ENCODE measurements around the gene ATP5MC3. TPM values are rescaled to one million over a fixed set of nuclear protein-coding genes. Genes with fewer than 3 reads are reported as not detected.
"Not testable (repeated sequence)": the region's sequence is repeated elsewhere in the genome, so short reads cannot be mapped to it uniquely, and the experiment has no call there.

ATP5MC3 gene
- 100 to 1,000 TPM; 200 to 416 TPM for total RNA-seq

DNA sequence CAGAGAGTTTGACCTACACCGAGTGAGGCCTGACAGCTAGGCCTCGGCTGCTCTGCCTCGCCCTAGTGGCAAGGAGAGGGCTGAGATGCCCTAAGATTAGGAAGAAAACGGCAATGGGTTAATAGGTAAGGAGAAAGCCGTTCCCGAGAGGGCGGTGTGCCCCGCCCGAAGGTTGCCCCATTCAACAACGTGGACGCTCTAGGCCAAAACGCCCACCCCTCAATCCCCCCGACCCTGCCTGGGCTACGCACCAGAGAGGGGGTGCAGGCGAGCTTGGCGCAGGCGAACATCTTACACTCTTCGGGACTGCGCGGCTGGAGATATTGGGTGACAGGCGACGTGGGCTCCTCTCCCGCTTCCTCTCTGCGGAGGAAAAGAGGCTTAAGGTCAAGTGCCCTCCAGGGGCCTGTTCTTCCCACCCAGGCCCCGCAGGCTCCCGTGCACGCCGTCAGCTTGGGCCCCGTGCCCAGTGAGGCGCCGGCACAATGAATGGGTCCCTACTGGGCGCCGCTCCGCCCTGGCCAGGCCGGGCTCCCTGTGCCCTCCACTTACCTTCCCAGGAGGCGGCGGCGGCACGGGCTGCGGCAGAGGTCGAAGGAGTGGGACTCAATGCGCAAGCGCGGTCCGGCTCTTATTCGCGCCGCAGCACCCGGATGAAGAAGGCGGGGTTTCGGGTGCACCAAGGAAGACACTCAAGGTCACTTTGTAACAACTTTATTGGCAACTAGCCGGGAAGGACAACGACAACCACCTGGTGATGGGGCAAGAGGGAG, at the start of gene ATP5MC3:
TSS of gene ATP5MC3 (minus strand) at position 607 of the 773 bp plus-strand sequence. CDS start at position 290, 317 bp downstream.
- Mint-ChIP-seq H3K9me3 (no peaks in the 10 kb centered on the region), H3K36me3 (ENCODE audit: low read depth) (peaks cover 54% of the 10 kb centered on the region), H3K27me3 (no peaks in the 10 kb centered on the region), H3K27ac (peak within 1 kb of the TSS; percentile 96), H3K4me3 (peak within 1 kb of the TSS; percentile 86), H3K4me1 (peaks cover 22% of the 10 kb centered on the region)
- peak; percentile 96 for ATAC-seq (replicated peaks)

DNA sequence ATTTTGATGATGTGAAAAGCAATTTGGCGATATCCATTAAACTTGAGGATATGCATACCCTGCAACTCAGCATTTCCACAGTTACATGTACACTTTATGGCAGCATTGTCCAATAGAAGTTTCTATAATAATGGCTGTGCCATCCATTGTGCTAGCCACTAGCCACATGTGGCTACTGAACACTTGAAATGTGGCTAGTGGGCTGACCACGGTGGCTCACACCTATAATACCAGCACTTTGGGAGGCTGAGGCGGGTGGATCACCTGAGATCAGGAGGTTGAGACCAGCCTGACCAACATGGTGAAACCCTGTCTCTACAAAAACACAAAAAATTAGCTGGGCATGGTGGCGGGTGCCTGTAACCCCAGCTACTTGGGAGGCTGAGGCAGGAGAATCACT, 47.1 kb upstream of the ATP5MC3 start:
- H3K4me3 Mint-ChIP-seq; ATAC-seq (replicated peaks); H3K9me3 Mint-ChIP-seq; H3K36me3 Mint-ChIP-seq (ENCODE audit: low read depth); H3K4me1 Mint-ChIP-seq; H3K27me3 Mint-ChIP-seq; H3K27ac Mint-ChIP-seq: not testable (repeated sequence)

DNA sequence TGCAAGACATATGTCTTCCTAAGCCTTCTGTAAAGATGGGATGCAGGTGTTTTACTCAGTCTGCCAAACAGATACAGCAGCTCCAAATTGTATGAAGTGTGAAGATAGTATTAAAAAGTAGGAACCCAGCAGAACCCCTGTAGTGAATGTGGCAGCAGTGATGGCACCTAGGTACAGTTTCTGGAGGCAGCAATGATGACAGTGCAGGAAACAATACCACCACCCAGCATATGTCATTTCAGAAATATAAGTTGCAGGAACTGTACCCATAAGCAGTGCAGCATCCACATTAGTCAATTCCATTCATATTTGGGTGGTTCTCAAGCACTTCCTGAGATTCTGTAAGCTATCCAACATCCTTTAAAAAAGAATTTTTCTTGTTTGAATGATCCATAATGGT, 46.7 kb upstream of the ATP5MC3 start:
- Mint-ChIP-seq H3K27me3 (peaks cover 3% of the 10 kb centered on the region), H3K4me3 (no peak overlapping the region), H3K9me3 (no peaks in the 10 kb centered on the region), H3K36me3 (ENCODE audit: low read depth) (no peaks in the 10 kb centered on the region), H3K27ac (no peak overlapping the region), H3K4me1 (no peaks in the 10 kb centered on the region)
- ATAC-seq (replicated peaks) = peak; percentile 73

DNA sequence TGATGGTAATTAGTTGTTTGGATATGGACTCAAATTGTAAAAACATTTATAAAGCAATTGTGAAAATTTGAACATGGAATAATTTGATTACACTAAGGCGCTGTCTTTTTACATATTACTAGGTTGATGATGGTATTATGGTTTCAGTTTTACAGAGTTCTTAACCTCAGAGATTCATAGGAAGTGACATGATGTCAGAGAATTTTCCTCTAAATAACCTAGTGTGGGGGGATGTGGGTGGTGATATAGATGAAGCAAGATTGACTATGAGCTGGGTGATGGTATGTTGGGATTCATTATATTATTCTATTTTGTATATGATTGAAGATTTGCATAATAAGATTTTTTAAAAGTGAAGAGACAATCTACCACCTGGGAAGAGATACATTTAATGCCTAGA, 45.9 kb upstream of the ATP5MC3 start:
- H3K9me3 Mint-ChIP-seq = no peaks in the 10 kb centered on the region
- no peak overlapping the region for H3K27ac Mint-ChIP-seq
- H3K4me1 Mint-ChIP-seq = no peaks in the 10 kb centered on the region
- H3K36me3 Mint-ChIP-seq (ENCODE audit: low read depth) = no peaks in the 10 kb centered on the region
- H3K4me3 Mint-ChIP-seq = peak overlapping the region; percentile 19
- ATAC-seq (replicated peaks) = peak; percentile 94
- peaks cover 5% of the 10 kb centered on the region for H3K27me3 Mint-ChIP-seq

- Mint-ChIP-seq H3K36me3 (ENCODE audit: low read depth) (no peaks in the 10 kb centered on the region), H3K27me3 (peaks cover 21% of the 10 kb centered on the region), H3K4me3 (no peak overlapping the region), H3K9me3 (no peaks in the 10 kb centered on the region), H3K27ac (no peak overlapping the region), H3K4me1 (no peaks in the 10 kb centered on the region)
- no peak for ATAC-seq (replicated peaks)
Observed at GRCh38 chr2:175220075-175220474, 38.6 kb upstream of the ATP5MC3 start.

GRCh38 chr2:175218551-175218950, 37.0 kb upstream of the ATP5MC3 start:
- no peaks in the 10 kb centered on the region for H3K36me3 Mint-ChIP-seq (ENCODE audit: low read depth)
- H3K9me3 Mint-ChIP-seq = no peaks in the 10 kb centered on the region
- no peak overlapping the region for H3K27ac Mint-ChIP-seq
- H3K4me1 Mint-ChIP-seq = no peaks in the 10 kb centered on the region
- no peak for ATAC-seq (replicated peaks)
- H3K4me3 Mint-ChIP-seq = no peak overlapping the region
- peaks cover 27% of the 10 kb centered on the region for H3K27me3 Mint-ChIP-seq

DNA sequence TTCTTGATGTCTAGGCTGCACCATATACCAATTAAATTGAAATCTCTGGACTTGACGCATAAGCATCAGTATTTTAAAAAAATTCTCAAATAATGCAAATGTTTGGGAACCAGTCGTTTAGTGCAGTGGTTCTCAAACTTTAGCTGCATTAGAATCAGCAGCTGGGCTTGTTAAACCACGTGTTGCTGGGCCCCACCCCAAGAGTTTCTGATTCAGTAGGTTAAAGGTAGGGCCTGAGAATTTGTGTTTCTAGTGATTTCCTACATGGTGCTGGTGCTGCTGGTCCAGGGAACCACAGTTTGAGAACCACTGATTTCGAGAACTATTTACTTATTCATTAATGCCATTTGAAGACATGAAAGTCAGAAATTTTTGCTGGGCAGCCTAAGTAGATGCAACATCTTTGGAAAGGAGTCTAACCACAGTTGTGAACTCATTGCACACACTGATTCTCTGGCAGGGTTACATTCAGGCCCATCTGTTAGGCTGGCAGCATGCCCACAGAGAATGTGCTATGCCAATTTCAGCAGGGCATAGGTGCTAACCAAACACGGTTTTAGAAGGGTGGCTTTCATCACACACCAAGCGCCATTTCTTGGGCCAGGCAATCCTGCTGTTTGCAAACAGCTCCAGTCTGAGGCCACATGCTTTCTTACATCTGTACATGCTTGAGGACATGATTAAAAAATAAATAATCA, 26.4 kb upstream of the ATP5MC3 start:
- no peak for ATAC-seq (replicated peaks)
- no peaks in the 10 kb centered on the region for H3K9me3 Mint-ChIP-seq
- H3K27me3 Mint-ChIP-seq = peaks cover 8% of the 10 kb centered on the region
- no peaks in the 10 kb centered on the region for H3K4me1 Mint-ChIP-seq
- H3K4me3 Mint-ChIP-seq = no peak overlapping the region
- H3K27ac Mint-ChIP-seq = no peak overlapping the region
- no peaks in the 10 kb centered on the region for H3K36me3 Mint-ChIP-seq (ENCODE audit: low read depth)

DNA sequence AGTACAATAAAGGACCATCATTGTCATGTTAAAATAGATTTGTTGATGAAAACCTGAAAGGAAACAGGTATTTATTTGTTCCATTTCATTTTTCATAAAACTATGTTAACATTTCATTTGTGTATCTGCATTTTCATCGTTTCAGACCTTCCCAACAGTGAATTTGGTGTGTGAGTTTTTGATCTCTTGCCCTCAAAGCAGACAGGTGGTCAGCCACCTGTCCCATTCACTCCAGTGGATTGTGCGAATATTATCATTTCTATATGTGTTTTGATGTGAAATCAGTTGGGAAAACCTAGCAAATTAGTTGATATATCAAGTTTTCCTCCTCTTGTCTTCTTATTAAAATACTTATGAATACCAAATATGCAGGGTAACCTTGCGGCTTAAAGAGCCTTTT, 25.4 kb upstream of the ATP5MC3 start:
- H3K4me1 Mint-ChIP-seq = no peaks in the 10 kb centered on the region
- ATAC-seq (replicated peaks) = no peak
- H3K27ac Mint-ChIP-seq = no peak overlapping the region
- H3K9me3 Mint-ChIP-seq = no peaks in the 10 kb centered on the region
- H3K4me3 Mint-ChIP-seq = no peak overlapping the region
- H3K36me3 Mint-ChIP-seq (ENCODE audit: low read depth) = no peaks in the 10 kb centered on the region
- peaks cover 7% of the 10 kb centered on the region for H3K27me3 Mint-ChIP-seq

GRCh38 chr2:175205523-175205922, 24.0 kb upstream of the ATP5MC3 start:
- no peak overlapping the region for H3K27ac Mint-ChIP-seq
- no peaks in the 10 kb centered on the region for H3K4me1 Mint-ChIP-seq
- no peak overlapping the region for H3K4me3 Mint-ChIP-seq
- H3K9me3 Mint-ChIP-seq = no peaks in the 10 kb centered on the region
- H3K27me3 Mint-ChIP-seq = peaks cover 8% of the 10 kb centered on the region
- ATAC-seq (replicated peaks) = no peak
- H3K36me3 Mint-ChIP-seq (ENCODE audit: low read depth) = no peaks in the 10 kb centered on the region

DNA sequence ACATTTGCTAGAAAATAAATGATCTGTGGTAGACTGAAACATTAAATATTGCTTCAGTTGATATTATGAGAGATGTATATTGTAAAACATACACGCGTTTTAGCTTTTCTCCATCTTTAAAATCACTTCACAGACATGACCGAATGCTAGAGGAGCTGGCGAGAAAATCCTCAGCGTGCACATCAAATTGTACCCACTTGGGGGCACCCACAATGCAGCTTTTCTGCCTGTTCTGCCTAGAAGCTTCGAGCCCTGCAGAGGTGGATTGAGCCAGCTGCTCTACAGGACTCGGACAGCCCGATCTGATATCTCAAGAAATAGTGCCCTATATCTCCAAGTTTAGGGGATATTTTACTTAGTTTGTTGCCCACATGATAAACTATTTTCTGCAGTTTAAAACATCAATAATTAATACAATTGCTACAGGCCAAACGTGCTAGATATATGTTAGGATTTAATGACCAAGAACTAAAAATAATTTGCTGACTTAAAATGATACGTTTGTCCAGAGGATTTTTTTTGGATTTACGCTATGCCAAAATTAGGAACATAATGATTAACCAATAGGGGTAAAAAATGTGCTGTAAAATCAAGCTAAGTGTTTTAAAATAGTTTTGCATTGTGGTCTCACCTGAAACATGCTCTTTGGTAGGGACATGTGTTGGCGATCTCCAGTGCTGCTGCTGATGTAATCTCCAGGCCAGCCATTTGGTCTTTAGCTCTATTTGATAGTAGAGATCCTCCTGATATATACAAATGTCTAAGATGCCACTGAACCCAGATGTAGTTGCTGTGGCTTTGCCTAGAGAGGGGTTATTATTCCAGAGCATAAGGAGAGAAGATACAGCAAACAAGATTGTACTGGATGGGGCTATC, 22.3 kb upstream of the ATP5MC3 start:
- H3K27ac Mint-ChIP-seq = no peak overlapping the region
- peak; percentile 65 for ATAC-seq (replicated peaks)
- no peaks in the 10 kb centered on the region for H3K9me3 Mint-ChIP-seq
- H3K4me3 Mint-ChIP-seq = no peak overlapping the region
- H3K4me1 Mint-ChIP-seq = no peaks in the 10 kb centered on the region
- H3K27me3 Mint-ChIP-seq = peaks cover 17% of the 10 kb centered on the region
- H3K36me3 Mint-ChIP-seq (ENCODE audit: low read depth) = no peaks in the 10 kb centered on the region

DNA sequence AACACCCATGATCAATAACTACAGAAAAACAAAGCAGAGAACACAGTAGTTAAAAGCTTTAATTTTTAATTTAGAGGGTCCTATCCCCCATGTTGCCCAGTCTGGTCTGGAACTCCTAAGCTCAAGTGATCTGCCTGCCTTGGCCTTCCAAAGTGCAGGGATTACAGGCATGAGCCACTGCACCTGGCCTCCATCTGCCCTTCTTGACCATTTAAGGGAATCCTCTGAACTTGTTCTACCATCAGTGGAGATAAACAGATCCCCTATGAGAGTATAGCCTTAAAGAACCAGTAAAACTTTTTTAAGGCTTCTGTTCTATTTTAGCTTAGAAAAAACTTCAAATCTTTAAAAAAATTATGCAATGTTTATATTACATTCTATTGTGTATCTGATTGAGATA, 13.5 kb upstream of the ATP5MC3 start:
- Mint-ChIP-seq H3K27ac (no peak overlapping the region), H3K9me3 (no peaks in the 10 kb centered on the region), H3K36me3 (ENCODE audit: low read depth) (no peaks in the 10 kb centered on the region), H3K27me3 (peaks cover 30% of the 10 kb centered on the region), H3K4me3 (no peak overlapping the region), H3K4me1 (no peaks in the 10 kb centered on the region)
- ATAC-seq (replicated peaks) = no peak

GRCh38 chr2:175188761-175189160, 7.3 kb upstream of the ATP5MC3 start:
- Mint-ChIP-seq H3K4me1 (no peaks in the 10 kb centered on the region), H3K4me3 (no peak overlapping the region), H3K27ac (no peak overlapping the region), H3K9me3 (no peaks in the 10 kb centered on the region), H3K36me3 (ENCODE audit: low read depth) (no peaks in the 10 kb centered on the region), H3K27me3 (peaks cover 13% of the 10 kb centered on the region)
- ATAC-seq (replicated peaks) = no peak

DNA sequence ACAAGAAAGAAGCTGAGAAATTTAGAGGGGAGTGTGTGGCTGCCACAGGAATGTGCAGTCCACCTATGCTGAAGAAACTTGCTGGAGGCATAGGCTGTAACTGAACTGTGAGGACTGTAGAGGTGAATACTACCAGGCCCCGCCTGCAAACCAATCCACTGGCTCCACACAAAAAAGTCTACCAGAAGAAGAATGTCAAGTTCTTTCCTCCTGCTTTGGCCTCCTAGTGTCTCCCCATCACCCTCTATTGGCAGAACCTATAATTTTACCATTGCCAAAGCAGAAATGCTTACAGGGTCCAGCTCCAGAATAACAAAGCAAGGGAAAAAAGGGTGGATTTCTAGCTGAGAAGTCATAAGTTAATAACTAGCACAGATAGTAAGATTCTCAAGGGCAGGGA, 5.9 kb upstream of the ATP5MC3 start:
- Mint-ChIP-seq H3K4me1 (no peaks in the 10 kb centered on the region), H3K27ac (no peak overlapping the region), H3K27me3 (peaks cover 13% of the 10 kb centered on the region), H3K9me3 (no peaks in the 10 kb centered on the region), H3K4me3 (no peak overlapping the region), H3K36me3 (ENCODE audit: low read depth) (no peaks in the 10 kb centered on the region)
- peak; percentile 47 for ATAC-seq (replicated peaks)

GRCh38 chr2:175183674-175184073, 2.2 kb upstream of the ATP5MC3 start:
- no peak overlapping the region for H3K4me3 Mint-ChIP-seq
- H3K9me3 Mint-ChIP-seq = no peaks in the 10 kb centered on the region
- peaks cover 30% of the 10 kb centered on the region for H3K36me3 Mint-ChIP-seq (ENCODE audit: low read depth)
- no peak for ATAC-seq (replicated peaks)
- H3K27ac Mint-ChIP-seq = no peak overlapping the region
- peaks cover 17% of the 10 kb centered on the region for H3K4me1 Mint-ChIP-seq
- H3K27me3 Mint-ChIP-seq = peaks cover 3% of the 10 kb centered on the region

Data from activated T-helper 17 cell treated with anti-CD3 and anti-CD28 coated beads, Interleukin-2, amount 50 U/mL, for 72 hours (primary cell).